K562 (cell line): ENCODE results near the gene LBHD1. TPM values are rescaled to one million over a fixed set of nuclear protein-coding genes. Genes with fewer than 3 reads are reported as not detected.
A peak's percentile ranks its signal among the peaks of the same experiment; 100 is the strongest.

Source experiments
- CREB5 ChIP-seq: fragments of 250-450 bp; sonication (Bioruptor Pico); IDR thresholded peaks from 2 replicates; pipeline ENCODE4 v1.5.0; 2020; ENCODE audit warnings: mild to moderate bottlenecking
- ELK3 ChIP-seq: fragments of 450-650 bp; formaldehyde crosslinking; IDR thresholded peaks from 2 replicates; pipeline ENCODE4 v1.4.0; 2020; ENCODE audit warnings: mild to moderate bottlenecking
- ILK ChIP-seq: fragments of 450-650 bp; IDR thresholded peaks from 2 replicates; pipeline ENCODE4 v1.6.1; 2016; ENCODE audit warnings: missing genetic modification characterization, low read depth, mild to moderate bottlenecking, missing compliant biosample characterization, moderate library complexity, borderline replicate concordance
- MTA1 ChIP-seq: fragments of 450-650 bp; IDR thresholded peaks from 2 replicates; pipeline ENCODE4 v1.6.1; 2017; ENCODE audit warnings: borderline replicate concordance
- MYC ChIP-seq, 2 experiments: fragments of 250-450 bp in 1 of 2; sonication (Bioruptor Pico) in 1 of 2; IDR thresholded peaks; 2 replicates each; pipeline versions ENCODE4 v1.5.1 to v1.6.1; 2012 to 2021; ENCODE audit warnings: low read depth in 2 of 2, borderline replicate concordance in 1 of 2, improper control_type of control experiment in 1 of 2, low read length in 1 of 2, mild to moderate bottlenecking in 1 of 2, moderate library complexity in 1 of 2
- NCOA4 ChIP-seq: fragments of 450-650 bp; IDR thresholded peaks from 2 replicates; pipeline ENCODE4 v1.6.1; 2018; ENCODE audit warnings: mild to moderate bottlenecking; ENCODE audit not compliant: partially characterized antibody
- NELFE ChIP-seq: IDR thresholded peaks from 2 replicates; pipeline ENCODE4 v1.6.1; 2011; ENCODE audit warnings: mild to moderate bottlenecking; ENCODE audit not compliant: insufficient read depth, insufficient read length
- PTBP1 ChIP-seq: fragments of 200-400 bp; formaldehyde crosslinking; IDR thresholded peaks from 2 replicates; pipeline ENCODE4 v1.6.1; 2017; ENCODE audit warnings: low read depth, low read length
- RBFOX2 ChIP-seq: fragments of 200-400 bp; formaldehyde crosslinking; IDR thresholded peaks from 2 replicates; pipeline ENCODE4 v1.6.1; 2017; ENCODE audit warnings: low read depth, mild to moderate bottlenecking, low read length, moderate library complexity
- RHOXF2B ChIP-seq: fragments of 250-450 bp; sonication (Bioruptor Pico); conservative IDR thresholded peaks from 2 replicates; pipeline ENCODE4 v1.5.1; 2021
- SMARCA4 ChIP-seq: fragments of 450-650 bp; IDR thresholded peaks from 2 replicates; pipeline ENCODE4 v1.6.1; 2016
- SRF ChIP-seq, 2 experiments: fragments of 250-450, 450-650 bp in 1 of 2; sonication (Bioruptor Pico) in 1 of 2; sonication (generic) in 1 of 2; formaldehyde crosslinking; IDR thresholded peaks; 2 replicates each; pipeline versions ENCODE4 v1.5.0 to v1.5.1; 2020 to 2022; ENCODE audit warnings: mild to moderate bottlenecking in 1 of 2, missing genetic modification reagents in 1 of 2
- TAF15 ChIP-seq: fragments of 200-400 bp; formaldehyde crosslinking; IDR thresholded peaks from 2 replicates; pipeline ENCODE4 v1.6.1; 2017; ENCODE audit warnings: mild to moderate bottlenecking, low read depth, low read length, moderate library complexity
- TCF3 ChIP-seq: sonication (generic); formaldehyde crosslinking; IDR thresholded peaks from 2 replicates; pipeline ENCODE4 v1.4.0; 2020; ENCODE audit warnings: mild to moderate bottlenecking, missing genetic modification reagents
- TEAD4 ChIP-seq, 2 experiments: sonication (generic) in 1 of 2; formaldehyde crosslinking in 1 of 2; IDR thresholded peaks; 2 replicates each; pipeline versions ENCODE4 v1.6.1 to v1.8.0; 2012 to 2022; ENCODE audit warnings: borderline replicate concordance in 1 of 2, inconsistent platforms in 1 of 2, low read length in 1 of 2, mild to moderate bottlenecking in 1 of 2, missing genetic modification reagents in 1 of 2
- ZHX1 ChIP-seq: fragments of 150-350 bp; conservative IDR thresholded peaks from 2 replicates; pipeline ENCODE4 v1.6.1; 2014; ENCODE audit warnings: low read length
- ZNF140 ChIP-seq: fragments of 250-450 bp; sonication (Bioruptor Pico); IDR thresholded peaks from 2 replicates; pipeline ENCODE4 v1.8.0; 2021; ENCODE audit warnings: moderate library complexity, mild to moderate bottlenecking, inconsistent platforms
- ZNF197 ChIP-seq: fragments of 200-800 bp; sonication (Bioruptor generic); IDR thresholded peaks from 2 replicates; pipeline ENCODE4 v1.6.1; 2016; ENCODE audit warnings: low read depth, missing genetic modification characterization, missing compliant biosample characterization
- polyA plus RNA-seq, 8 experiments: library from polyadenylated mRNA; depleted of rRNA in 4 of 8; stranded (reverse) in 5 of 8; unstranded in 3 of 8; fragments of >200 nt; fragmentation: Nextera tagmentation in 2 of 8; fragmentation: Illumina TruSeq in 1 of 8; extraction: Ambion mirVana in 2 of 8; extraction: Trizol in 1 of 8; gene quantifications; 2 replicates each; pipeline versions ENCODE4 v1.2.1 to v1.2.3, GENCODE V29; 2011 to 2014; ENCODE audit warnings: inconsistent platforms in 1 of 8, missing spikeins in 1 of 8
- total RNA-seq, 7 experiments: library from RNA; depleted of rRNA in 6 of 7; stranded (reverse); fragments of >200 nt in 6 of 7; fragmentation: Illumina TruSeq in 2 of 7; extraction: Trizol in 2 of 7; gene quantifications; 2 replicates each; pipeline versions ENCODE4 v1.2.1 to v1.2.3, GENCODE V29; 2011 to 2021; ENCODE audit warnings: low replicate concordance in 1 of 7
- TF ChIP-seq, protein P1 (sequence below): fragments of 200-400 bp; formaldehyde crosslinking; IDR thresholded peaks from 2 replicates; pipeline ENCODE4 v1.6.1; 2017; ENCODE audit warnings: mild to moderate bottlenecking, low read depth, low read length, moderate library complexity

The LBHD1 gene
- total and polyA plus RNA-seq, 9 of the 15 experiments (the other 6 are each of a cell fraction or from before 2014, with no cell fraction given) = 2.6 to 28.0 (median 12.5) TPM

DNA sequence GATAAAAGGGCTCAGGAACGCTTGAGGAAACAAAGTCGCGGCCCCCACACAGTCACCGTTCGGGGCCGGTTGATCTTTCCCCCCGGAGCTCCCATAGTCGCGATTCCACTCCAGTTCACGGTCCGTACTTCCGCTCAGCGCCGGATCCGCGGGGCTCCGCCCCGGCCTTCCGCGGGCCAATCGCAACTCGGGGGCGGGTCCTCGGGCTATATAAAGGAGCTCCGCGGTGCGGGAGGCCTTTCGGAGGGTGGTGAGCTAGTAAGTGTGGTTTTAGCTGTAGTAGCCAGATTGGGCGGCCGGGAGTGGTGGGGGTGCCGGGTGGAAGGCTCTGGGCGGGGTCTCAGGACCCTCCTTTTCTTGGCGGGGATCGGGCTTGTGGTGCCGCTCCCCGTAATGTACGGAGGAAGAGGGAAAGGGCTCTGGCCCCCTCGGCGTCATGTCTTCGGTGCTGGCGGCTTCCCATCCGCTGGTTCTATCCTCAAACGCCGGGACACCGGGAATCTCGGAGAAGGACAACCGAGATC is 6.9 kb downstream of the LBHD1 start, which contains the start of the genes C11orf98 and CSKMT (continued):
- no peak for TF ChIP-seq ZHX1
- peak; percentile 27; the same call in 1 of the 2 replicates for TF ChIP-seq TCF3 (CRISPR knock-in tag)
- TF ChIP-seq MTA1 = no peak
- peak; percentile 100 for TF ChIP-seq RBFOX2
- TF ChIP-seq ILK (tag) = no peak
- TF ChIP-seq ELK3 = no peak
- TF ChIP-seq PTBP1 = no peak; the same call in 1 of the 2 replicates
- TF ChIP-seq SMARCA4 = no peak
- TF ChIP-seq TEAD4 (IDR thresholded peaks at IDR 0.05; ENCODE audit: low read length) = no peak; the same call in 1 of the 2 replicates
- no peak for TF ChIP-seq TEAD4 (CRISPR knock-in tag; IDR thresholded peaks at IDR 0.05; ENCODE audit: borderline replicate concordance)
- no peak for TF ChIP-seq ZNF140 (CRISPR knock-in tag)
- TF ChIP-seq MYC (IDR thresholded peaks at IDR 0.05; ENCODE audit: low read depth, low read length) = peak; percentile 89
- TF ChIP-seq MYC (CRISPR knock-in tag; IDR thresholded peaks at IDR 0.05; ENCODE audit: borderline replicate concordance, low read depth) = peak; percentile 82
- TF ChIP-seq TAF15 = no peak
- TF ChIP-seq SRF (CRISPR knock-in tag; IDR thresholded peaks at IDR 0.05) = peak in 1 of 2 experiments; percentile 59; a peak in 2 of 4 replicates
- TF ChIP-seq RHOXF2B (CRISPR knock-in tag) = 0 out of 2 replicates have a peak, but pooled peaks have one; percentile 70
- peak; percentile 79 for TF ChIP-seq NELFE
- TF ChIP-seq NCOA4 = no peak
- TF ChIP-seq, protein P1, sequence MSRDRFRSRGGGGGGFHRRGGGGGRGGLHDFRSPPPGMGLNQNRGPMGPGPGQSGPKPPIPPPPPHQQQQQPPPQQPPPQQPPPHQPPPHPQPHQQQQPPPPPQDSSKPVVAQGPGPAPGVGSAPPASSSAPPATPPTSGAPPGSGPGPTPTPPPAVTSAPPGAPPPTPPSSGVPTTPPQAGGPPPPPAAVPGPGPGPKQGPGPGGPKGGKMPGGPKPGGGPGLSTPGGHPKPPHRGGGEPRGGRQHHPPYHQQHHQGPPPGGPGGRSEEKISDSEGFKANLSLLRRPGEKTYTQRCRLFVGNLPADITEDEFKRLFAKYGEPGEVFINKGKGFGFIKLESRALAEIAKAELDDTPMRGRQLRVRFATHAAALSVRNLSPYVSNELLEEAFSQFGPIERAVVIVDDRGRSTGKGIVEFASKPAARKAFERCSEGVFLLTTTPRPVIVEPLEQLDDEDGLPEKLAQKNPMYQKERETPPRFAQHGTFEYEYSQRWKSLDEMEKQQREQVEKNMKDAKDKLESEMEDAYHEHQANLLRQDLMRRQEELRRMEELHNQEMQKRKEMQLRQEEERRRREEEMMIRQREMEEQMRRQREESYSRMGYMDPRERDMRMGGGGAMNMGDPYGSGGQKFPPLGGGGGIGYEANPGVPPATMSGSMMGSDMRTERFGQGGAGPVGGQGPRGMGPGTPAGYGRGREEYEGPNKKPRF = no peak
- TF ChIP-seq ZNF197 (CRISPR knock-in tag) = peak; percentile 46; the same call in 1 of the 2 replicates
- no peak; the same call in 1 of the 2 replicates for TF ChIP-seq CREB5 (CRISPR knock-in tag)
